Activated CD4-positive, alpha-beta T cell treated with anti-CD3 and anti-CD28 coated beads for 1 hour (primary cell): Measurements from ENCODE around the gene RAB4B.
"Not testable (repeated sequence)": the region's sequence is repeated elsewhere in the genome, so short reads cannot be mapped to it uniquely, and the experiment has no call there.

ENCODE experiments used
- DNase-seq: peaks from one replicate; pipeline ENCODE4 v3.0.0-alpha.2; 2020

Gene RAB4B, protein sequence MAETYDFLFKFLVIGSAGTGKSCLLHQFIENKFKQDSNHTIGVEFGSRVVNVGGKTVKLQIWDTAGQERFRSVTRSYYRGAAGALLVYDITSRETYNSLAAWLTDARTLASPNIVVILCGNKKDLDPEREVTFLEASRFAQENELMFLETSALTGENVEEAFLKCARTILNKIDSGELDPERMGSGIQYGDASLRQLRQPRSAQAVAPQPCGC

DNA sequence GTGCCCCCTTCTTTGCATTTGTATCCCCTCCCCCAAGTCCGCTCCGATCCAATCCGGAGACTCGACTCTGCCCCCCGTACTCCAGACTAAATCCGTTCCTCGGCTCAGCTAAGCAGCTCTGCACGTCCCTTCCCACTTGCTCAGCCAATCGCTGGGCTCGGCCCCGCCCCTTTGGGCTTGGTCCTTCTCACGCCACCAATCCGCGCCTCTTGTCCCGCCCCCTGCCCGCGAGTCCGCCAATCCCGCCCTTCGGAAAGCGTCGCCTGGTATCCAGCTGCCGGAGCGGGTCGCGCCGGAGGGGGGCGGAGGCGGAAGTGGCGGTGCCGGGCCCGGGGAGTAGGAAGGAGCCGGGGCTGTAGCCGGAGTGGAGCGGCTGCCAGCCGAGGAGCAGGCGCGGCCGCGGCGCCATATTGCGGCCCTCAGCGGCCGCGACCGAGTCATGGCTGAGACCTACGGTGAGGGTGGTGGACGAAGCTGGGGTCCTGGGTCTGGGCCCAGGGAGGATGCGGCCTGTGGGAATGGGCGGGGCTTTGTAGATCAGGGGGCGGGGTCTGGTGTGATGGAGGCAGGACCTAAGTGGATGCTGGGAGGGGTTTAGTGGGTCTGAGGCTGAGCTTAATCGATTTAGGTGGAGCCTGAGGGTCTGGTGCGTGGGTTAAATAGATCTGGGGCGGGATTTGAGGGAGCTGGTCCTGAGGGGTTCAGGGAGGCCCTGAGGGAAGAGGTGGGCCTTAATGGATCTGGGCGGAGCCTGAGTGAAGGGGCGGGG, at the start of gene RAB4B:
Gene RAB4B (plus strand): TSS at position 311 of the 769 bp plus-strand sequence. CDS start 129 bp downstream, at position 440.
- peak; percentile 100 for DNase-seq

DNA sequence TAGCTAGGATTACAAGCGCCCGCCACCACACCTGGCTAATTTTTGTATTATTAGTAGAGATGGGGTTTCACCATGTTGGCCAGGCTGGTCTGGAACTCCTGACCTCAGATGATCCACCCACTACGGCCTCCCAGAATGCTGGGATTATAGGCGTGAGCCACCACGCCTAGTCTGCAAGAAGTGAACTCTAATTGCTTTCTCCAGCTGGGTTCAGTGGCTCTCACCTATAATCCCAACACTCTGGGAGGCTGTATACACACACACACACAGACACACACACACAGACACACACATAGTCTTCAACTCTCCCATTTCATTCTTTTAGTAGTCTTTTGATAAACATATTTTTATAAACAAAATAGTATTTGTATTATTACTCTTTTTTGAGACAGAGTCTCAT, 48.0 kb upstream of the RAB4B start:
- not testable (repeated sequence) for DNase-seq

DNA sequence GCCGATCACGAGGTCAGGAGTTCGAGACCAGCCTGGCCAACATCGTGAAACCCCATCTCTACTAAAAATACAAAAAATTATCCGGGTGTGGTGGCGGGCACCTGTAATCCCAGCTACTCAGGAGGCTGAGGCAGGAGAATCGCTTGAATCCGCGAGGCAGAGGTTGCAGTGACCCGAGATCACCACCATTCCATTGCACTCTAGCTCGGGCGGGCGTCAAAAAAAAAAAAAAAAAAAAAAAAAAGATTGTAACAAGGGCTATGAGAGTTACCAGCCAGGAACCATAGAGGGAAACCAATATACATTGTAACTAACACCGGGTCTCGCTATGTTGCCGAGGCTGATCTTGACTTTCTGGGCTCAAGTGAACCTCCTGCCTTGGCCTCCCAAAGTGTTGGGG, 45.7 kb upstream of the RAB4B start:
- DNase-seq = not testable (repeated sequence)

DNA sequence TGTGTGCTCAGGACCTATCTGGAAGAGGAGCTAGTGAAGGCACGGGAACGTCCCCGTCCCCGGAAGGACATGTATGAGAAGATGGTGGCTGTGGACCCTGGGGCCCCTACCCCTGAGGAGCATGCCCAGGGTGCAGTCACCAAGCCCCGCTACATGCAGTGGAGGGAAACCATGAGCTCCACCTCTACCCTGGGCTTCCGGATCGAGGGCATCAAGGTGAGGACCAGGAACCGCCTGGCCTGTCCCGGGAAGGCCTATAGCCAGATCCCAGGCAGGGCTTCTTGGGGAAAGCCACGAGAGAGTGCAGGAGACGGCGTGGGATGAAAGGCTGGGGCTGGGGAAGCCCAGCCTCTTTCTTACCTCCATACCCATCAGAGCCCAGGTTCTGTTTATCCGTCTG, 44.9 kb upstream of the RAB4B start:
- no peak for DNase-seq

DNA sequence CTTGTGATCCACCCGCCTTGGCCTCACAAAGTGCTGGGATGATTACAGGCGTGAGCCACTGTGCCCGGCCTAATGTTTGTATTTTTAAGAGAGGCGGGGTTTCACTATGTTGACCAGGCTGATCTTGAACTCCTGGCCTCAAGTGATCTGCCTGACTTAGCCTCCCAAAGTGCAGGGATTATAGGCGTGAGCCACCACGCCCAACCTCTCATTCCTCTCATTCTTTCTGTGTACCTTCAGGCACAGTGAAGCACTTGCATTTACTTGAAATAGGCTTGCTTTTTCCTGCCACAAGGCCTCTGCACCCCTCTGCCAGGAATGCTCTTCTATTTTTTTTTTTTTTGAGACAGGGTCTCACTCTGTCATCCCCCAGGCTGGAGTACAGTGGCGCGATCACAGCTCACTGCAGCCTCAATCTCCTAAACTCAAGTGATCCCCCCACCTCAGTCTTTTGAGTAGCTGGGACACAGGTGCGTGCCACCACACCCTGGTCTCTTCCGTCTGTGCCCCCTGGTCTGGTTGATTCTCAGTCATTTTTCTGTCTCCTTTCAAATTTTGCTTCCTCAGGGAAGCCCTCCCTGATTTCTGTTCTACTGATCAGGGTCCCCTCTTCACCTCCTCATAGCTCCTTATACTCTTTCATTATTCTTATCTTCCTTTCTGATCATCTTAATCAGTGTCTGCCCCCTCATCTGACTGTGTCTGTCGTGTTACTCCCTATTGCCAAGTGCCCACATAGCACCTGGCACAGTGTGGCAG, 42.9 kb upstream of the RAB4B start:
- no peak for DNase-seq

DNA sequence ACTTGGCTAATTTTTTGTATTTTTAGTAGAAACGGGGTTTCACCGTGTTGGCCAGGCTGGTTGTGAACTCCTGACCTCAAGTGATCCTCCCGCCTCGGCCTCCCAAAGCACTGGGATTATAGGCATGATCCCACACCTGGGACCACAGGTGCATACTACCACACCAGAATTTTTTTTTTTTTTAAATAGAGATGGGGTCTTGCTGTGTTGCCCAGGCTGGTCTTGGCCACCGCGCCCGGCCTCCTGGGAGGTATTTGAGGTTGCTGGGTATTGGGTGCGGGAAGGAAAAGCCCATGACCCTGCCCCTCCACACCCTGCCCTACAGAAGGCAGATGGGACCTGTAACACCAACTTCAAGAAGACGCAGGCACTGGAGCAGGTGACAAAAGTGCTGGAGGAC, 41.4 kb upstream of the RAB4B start:
- DNase-seq = no peak

DNA sequence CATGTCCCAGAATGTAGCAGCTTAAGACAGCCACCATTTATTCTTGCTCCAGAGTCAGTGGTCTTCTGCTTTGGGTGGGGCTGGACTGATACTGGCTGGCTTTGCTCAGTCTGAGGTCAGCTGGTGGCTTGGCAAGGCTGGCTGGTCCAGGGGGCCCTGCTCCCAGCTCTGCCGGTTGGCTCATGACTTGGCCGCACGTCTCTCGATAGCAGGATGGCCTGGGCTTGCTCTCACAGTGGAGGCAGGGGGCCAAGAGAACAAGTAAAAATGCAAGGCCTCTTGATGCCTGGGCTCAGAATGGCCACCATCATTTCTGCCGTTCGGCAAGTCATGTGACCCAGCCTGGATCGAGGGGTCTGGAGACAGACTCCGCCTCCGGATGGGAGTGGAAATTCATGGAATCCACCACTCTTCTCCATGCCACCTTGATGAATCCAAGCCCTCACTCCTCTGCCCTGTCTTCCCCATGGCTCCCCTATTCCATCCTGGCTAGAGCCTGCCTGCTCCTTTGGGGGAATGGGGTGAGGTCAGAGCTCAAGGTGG, 40.9 kb upstream of the RAB4B start:
- DNase-seq = no peak

DNA sequence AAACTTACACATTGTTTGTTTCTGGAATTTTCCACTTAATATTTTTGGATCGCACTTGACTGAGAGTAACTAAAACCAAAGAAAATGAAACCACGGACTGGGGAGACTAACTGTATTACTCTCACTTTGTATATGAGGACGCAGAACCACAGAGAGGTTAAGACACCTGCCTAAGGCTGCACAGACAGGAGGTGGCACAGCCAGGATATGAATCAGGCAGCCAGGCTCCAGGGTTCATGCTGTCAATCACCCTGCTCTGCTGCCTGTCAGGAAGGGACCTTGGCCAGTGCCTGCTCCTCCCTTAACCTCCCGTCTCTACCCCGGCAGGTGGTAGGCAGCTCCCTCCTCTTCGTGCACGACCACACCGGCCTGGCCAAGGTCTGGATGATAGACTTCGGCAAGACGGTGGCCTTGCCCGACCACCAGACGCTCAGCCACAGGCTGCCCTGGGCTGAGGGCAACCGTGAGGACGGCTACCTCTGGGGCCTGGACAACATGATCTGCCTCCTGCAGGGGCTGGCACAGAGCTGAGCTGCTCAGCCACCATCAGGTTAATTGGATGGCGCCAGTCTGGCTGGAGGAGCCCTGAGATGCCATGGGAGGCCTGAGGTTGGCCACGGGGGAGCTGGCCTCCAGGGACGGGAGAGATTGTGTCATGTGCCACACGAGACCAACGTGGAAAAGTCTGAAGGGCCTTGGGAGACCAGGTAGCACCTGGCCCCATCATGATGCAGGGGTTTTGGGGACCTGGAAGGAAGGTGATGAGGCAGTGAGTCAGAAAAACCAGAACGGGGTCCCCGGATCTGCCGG, 38.8 kb upstream of the RAB4B start:
- DNase-seq = no peak

DNA sequence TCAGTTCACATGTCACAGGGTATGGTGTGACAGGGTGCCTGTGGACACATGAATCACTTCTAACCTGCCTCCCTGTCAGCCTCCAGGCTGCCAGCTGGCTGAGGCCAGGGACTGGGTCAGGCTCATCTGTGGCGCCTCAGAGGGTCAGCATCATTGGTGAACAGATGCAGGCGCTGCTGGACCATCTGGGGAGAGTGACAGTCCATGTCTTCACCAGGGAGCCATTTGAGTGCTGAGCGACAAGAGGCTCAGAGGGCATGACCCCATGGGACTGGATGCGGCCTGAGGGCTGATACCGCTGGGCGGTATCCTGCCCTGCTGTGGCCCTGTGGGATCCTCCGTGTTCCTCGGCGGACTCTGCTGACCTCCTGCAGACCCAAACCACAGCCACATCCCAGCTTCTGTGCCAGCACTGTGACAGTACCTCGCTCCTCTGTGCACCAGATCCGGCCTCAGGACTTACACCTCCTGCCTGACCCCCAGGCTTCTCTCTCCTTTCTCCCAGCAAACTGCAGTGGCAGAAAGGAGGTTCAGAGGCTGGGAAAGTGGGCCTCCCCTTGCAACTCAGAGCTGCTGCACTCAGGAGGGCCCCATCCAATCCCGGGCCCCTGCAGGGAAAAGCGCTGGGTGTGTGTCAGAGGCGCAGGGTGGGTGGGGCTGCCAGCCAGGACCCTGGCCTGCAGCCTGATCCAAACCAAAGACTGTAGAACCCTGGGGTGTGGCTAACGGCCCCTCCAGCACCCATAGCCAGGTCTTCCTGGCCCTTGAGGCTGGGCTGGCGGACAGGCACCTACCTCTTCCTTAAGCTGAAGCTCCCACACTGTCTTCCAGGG, 38.0 kb upstream of the RAB4B start:
- DNase-seq = no peak

DNA sequence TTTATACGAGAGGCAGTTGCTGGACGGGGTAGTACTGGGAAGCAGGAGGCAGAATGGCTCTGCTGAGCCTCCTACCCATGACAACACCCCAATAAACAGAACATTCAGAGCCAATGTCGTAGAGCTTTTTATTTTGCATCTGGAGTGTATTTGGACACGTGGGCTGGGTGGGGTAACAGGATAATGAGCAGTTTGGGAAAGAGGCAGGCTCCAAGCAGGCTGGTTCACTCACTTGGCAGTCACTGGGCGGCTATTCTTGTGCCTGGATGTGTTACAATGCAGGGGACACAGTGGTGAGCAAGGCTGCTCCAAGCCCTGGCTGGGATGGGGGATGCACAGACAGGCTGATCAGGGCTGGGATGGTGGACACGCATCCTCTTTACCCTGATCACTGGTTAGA, 37.3 kb upstream of the RAB4B start:
- no peak for DNase-seq

DNA sequence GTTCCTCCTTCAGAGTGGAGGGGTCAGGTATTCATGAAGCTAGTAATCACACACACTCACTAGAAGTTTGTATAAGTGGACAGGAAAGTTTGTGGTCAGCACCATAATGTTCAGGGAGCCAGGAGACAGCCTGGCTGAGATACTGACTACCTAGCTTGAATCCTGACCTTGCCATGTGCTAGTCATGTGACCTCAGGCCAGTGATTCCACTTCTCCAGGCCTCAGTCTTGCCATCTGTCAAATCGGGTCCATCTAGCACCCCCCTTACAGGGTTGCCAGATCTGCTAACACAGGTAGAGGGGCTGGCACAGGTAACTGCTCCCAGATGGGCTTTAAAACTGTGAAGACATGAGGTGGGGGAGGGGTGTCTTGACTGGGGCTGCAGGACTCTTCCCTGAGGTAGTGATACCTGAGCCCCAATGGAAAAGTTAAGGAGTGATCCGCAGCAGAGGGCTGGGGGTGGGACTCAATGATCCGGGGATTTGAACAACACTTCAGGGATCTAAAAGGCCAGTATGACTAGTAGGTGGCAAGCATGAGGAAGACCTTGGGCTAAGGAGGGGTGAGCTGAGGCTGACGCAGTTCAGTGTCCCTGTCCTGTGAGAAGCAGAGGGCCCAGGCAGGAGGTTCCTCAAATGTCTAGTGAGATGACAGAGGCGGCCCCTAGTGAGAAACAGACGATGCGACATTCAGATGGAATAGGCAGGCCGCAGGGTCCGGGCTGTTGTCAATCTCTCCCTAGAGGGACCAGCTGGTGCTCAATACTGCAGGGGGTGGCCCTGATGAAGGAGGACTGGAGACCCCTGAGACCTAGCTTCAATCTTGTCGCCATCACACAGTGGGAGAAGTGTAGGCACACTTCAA, 36.3 kb upstream of the RAB4B start:
- no peak for DNase-seq

DNA sequence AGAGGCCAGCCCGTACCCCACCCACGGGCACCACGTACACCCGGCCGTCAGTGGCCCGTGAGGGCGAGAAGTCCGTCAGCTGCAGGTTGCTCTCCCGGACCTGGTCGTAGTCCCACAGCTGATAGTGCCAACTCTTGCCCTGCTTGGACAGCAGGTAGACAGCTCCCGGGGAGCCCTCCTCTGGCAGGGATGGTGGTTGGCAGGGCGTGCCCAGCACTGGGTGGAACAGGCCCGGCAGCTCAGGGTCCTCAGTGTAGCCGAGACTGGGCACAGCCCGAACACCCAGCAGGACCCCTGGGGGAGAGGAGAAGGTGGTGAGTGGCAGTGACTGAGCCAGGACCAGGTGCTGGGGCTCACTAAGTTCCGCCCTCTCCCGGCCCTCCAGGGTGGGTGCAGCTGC, 35.6 kb upstream of the RAB4B start:
- DNase-seq = no peak

DNA sequence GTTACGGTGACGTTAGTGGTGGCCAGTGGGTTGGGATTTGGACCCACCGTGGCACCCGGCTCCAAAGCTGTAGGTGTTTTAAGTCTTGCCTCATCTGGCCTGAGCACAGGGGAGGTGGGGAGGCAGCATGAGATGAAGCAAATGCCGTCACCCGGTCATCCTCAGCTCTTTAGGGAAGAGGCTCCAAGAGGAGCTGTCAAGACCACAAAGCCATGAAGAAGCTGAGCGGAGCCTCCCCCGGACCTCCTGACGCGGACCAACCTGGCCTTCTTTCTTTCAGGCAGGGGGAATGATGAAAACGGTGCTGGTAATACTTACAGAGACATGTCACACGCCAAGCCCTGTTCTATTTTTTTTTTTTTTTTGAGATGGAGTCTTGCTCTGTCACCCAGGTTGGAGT, 35.2 kb upstream of the RAB4B start:
- DNase-seq = no peak

DNA sequence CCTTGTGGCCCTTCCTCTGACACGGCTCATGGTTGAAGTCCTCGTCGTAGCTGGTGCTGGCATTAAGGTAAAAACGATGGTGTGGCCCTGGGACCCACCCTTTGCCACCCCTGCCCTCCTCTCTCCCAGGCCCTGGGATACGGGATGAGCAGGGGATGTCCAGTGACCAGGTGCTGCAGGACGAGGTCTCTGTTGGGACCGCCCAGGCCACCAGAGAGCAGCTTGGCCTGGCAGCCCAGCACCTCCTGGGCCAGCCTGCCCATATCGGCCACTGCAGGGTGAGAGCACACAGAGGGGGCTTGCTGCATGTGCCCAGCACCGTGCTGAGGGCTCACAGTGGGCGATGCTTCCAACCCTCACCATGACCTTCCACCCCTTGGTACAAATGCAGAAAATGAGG, 34.1 kb upstream of the RAB4B start:
- no peak for DNase-seq

DNA sequence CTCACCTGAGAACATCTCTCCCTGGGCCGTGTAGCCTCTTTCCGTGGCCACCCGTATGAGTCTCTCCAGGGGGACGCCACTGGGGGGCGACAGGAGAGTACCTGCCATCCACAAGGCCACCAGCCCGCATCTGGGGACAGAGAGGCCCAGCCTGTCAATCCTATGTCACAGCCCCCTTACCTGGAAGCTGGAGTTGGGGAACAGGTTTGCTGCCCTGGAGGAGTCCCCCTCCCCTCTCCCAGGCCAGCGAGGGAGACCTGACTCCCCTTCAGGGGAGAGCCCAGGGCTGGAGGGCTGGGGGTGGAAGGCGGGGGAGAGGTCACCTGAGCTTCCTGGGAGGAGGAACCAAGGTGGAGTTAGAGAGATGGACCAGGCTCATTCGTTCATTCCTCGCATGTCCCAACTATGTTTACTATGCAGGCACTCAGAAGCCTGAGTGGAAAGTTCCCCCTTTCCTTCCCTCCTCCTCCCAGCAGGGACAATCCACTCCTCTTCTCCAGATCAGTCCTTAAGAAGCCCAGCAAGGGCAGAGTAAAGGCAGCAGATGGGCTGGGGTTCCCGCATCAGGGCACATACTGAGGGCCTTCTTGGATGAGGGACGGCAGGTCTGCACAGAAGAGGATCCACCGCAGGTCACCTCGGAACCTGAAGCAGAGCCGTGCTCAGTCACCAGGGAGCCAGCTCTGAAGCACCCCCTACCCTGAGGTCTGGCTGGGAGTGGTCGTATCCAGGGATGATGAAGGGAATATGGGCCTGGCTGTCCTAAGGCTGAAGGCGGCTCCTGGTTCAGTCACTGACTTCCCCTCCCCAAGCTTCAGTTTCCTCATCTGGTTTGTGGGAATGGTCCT, 33.3 kb upstream of the RAB4B start:
- DNase-seq = no peak

DNA sequence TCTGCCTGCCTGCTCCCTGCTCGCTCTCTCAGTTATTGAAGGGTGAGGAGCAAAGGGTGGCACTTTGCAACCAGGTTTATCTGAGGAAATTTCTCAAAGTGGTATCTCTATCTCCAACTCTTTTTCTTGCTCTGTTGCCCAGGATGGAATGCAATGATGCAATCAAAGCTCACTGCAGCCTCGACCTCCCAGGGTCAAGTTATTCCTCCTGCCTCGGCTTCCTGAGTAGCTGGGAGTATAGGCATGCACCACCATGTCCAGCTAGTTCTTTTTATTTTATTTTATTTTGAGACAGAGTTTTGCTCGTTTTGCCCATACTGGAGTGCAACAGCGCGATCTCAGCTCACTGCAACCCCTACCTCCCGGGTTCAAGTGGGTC, 32.7 kb upstream of the RAB4B start:
- DNase-seq = no peak

DNA sequence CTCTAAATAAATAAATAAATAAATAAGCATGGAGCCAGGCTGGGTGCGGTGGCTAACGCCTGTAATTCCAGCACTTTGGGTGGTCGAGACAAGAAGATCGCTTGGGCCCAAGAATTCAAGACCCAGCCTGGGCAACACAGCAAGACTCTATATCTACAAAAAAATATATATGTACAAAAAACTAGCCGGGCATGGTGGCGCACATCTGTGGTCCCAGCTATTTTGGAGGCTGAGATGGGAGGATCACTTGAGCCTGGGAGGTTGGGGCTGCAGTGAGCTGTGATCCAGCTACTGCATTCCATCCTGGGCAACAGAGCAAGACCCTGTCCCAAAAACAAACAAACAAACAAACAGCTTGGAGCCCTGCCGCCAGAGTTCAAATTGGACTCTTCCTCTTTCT, 30.5 kb upstream of the RAB4B start:
- no peak for DNase-seq

DNA sequence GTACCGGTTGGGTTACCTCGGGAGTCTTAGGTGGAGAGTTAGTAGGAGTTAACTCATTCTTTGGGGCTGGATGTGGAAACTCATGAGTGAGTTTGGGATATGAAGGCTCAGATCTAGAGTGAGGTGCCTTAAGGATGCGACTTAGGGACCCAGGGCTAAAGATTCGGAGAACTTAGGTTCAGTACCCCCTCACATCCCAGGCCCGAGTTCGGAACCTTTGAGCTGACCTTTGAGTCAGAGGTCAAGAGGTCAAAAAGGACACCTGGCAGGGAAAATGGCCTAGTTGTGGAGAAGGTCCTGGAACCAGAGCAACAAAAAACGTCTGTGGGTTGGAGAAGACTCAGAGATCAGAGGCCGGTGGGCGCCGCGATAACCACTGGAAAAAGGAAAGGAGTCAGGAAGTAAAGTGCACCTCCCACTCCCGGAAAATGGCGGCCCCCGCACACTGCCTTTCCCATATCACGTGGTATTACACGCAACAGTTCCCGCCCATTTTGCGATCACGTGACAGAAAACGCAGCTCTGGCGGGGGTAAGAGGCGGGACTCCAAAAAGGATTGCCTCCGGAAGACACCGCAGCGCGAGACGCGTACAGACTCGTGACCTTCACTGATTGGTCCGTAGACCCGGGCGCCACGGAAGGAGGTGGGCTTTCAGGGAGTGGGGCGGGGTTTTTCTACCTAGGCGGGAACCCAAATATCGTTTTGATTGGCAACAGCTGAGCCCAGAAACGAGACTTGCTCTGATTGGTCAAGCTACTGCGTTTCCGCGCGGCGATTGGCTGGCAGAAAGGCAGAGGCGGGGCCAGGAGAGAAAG, 27.8 kb upstream of the RAB4B start, which contains the start of gene ACTMAP:
Gene ACTMAP (minus strand): TSS at position 420 of the 816 bp plus-strand sequence. CDS start 674 bp downstream, outside the sequence.
- peak; percentile 99 for DNase-seq
